Dendritic cell treated with granulocyte-macrophage colony-stimulating factor and Interleukin-4, amounts not matched to agents 40 ng/mL and 50 ng/mL, for 4 days (primary cell): ENCODE results near the gene IGSF21.

Experiments
- H3K27ac Mint-ChIP-seq: one replicate; pipeline ENCODE4 v1.8.0; 2022; ENCODE audit warnings: mild to moderate bottlenecking, mixed read lengths
- H3K27me3 Mint-ChIP-seq: one replicate; pipeline ENCODE4 v1.8.0; 2022; ENCODE audit warnings: mild to moderate bottlenecking, mixed read lengths
- H3K36me3 Mint-ChIP-seq: one replicate; pipeline ENCODE4 v1.8.0; 2022; ENCODE audit warnings: low read depth, mixed read lengths
- H3K4me1 Mint-ChIP-seq: one replicate; pipeline ENCODE4 v1.8.0; 2022; ENCODE audit warnings: low read depth, mixed read lengths
- H3K4me3 Mint-ChIP-seq: one replicate; pipeline ENCODE4 v1.8.0; 2022; ENCODE audit warnings: mild to moderate bottlenecking, moderate library complexity, mixed read lengths
- H3K9me3 Mint-ChIP-seq: one replicate; pipeline ENCODE4 v1.8.0; 2022; ENCODE audit warnings: mixed read lengths
- intact Hi-C: fragments of 100-400 bp; cut with micrococcal nuclease; formaldehyde crosslinking; loops from one replicate; pipeline ENCODE4 v1.15.0; 2022

The IGSF21 gene

DNA sequence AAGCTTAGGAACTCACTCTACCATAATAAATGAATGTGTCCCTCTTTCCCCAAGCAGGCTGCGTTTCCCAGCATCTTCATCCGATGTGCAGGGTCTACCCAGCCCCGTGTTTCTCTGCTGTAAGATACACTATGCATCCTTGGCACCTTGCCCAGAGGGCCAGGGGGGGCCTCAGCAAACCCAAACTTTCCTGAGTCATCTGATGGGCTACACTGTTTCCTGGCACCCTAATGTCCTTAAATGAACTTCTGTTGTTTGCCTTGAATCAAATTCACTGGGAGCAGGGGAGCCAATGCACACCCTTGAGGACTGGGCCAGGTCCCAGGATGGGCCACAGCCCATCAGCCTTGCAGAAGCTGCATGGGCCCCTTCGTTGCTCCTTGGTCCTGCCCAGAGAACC is 145.5 kb downstream of the IGSF21 start:
- intact Hi-C loops: no loop called here
- Mint-ChIP-seq H3K4me3 (no peak overlapping the region), H3K9me3 (peaks cover 10% of the 10 kb centered on the region), H3K36me3 (no peaks in the 10 kb centered on the region), H3K27ac (no peak overlapping the region), H3K27me3 (peaks cover 1% of the 10 kb centered on the region), H3K4me1 (no peaks in the 10 kb centered on the region)

DNA sequence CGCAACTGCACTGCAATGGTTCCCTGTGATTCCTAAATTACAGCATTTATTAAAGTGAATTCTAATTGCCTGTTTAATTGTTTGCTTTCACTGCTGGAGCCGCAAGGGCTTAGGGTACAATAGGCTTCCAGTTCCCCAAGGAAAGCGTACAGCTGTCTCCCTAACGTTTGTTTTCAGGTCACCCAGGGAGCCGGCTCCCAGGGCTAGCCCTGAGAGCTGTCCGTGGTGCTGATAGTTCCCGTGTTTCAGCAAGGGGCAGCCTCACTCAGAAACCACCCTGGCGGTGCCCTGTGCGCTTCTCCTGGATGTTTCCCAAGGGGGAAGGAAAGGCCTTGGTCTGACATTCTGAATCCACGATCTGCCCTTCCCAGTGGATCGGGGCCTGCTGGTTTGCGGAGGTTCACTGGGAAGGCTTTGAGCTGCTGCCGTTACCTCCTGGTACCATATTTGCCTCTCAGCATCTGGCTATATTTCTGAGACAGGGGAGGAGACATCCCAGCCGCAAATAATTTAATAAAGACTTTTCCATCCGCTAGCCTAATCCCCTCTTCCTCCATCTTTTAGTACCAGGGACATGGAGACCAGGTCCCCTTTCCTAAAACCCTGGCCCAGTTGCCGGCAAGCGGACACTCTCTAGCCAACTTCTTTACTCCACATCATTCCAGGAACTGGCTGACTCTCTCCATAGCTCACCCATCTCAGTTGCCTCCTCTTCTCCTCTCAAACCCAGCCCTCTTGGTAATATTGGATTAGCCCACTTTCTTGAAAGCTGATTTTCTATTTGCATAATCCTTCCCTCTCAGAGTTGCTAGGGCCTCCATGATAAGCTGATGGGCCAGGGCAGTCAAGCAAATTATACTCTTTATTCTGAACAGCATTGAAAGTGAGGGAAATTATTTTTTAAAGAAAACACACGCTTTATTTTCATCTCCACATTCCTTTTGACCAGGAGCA is 149.0 kb downstream of the IGSF21 start:
- H3K27me3 Mint-ChIP-seq: no peaks in the 10 kb centered on the region
- intact Hi-C loops: no loop called here
- H3K36me3 Mint-ChIP-seq: no peaks in the 10 kb centered on the region
- H3K4me3 Mint-ChIP-seq: no peak overlapping the region
- peaks cover under 1% of the 10 kb centered on the region for H3K9me3 Mint-ChIP-seq
- no peak overlapping the region for H3K27ac Mint-ChIP-seq
- H3K4me1 Mint-ChIP-seq: no peaks in the 10 kb centered on the region

GRCh38 chr1:18257778-18258177 is 150.2 kb downstream of the IGSF21 start:
- Mint-ChIP-seq H3K36me3 (no peaks in the 10 kb centered on the region), H3K4me3 (no peak overlapping the region), H3K27me3 (peaks cover 1% of the 10 kb centered on the region), H3K4me1 (no peaks in the 10 kb centered on the region), H3K9me3 (no peaks in the 10 kb centered on the region), H3K27ac (no peak overlapping the region)
- intact Hi-C loops: no loop called here

GRCh38 chr1:18261891-18262290 is 154.3 kb downstream of the IGSF21 start:
- Mint-ChIP-seq H3K27me3 (peaks cover 1% of the 10 kb centered on the region), H3K36me3 (no peaks in the 10 kb centered on the region), H3K27ac (no peak overlapping the region), H3K4me3 (no peak overlapping the region), H3K4me1 (no peaks in the 10 kb centered on the region), H3K9me3 (no peaks in the 10 kb centered on the region)
- intact Hi-C loops: no loop called here

DNA sequence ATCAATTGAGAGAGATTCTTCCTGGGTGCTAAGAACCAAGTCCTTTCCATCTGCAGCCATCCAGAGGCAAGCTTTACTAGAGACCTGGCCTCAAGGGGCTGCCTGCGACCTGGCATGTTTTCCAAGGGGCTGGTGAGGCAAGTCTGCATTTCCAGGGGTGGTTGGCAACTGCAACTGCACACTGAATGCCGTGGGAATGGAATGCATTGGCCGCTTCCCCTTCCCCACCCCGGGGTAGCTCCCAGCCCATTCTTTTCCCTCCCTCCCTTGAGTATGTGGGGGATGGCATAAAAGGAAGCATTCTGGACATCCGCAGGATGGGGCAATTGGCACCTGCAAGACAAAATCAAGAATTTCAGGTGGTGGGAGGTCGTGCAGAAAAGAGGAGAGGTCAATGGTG is 155.1 kb downstream of the IGSF21 start:
- Mint-ChIP-seq H3K27me3 (peaks cover 1% of the 10 kb centered on the region), H3K4me1 (no peaks in the 10 kb centered on the region), H3K36me3 (no peaks in the 10 kb centered on the region), H3K27ac (no peak overlapping the region), H3K4me3 (no peak overlapping the region), H3K9me3 (no peaks in the 10 kb centered on the region)
- intact Hi-C loops: no loop called here

GRCh38 chr1:18263547-18264120 is 156.0 kb downstream of the IGSF21 start:
- Mint-ChIP-seq H3K9me3 (no peaks in the 10 kb centered on the region), H3K27ac (no peak overlapping the region), H3K36me3 (no peaks in the 10 kb centered on the region), H3K4me3 (no peak overlapping the region), H3K27me3 (peaks cover 1% of the 10 kb centered on the region), H3K4me1 (no peaks in the 10 kb centered on the region)
- intact Hi-C loops: no loop called here

DNA sequence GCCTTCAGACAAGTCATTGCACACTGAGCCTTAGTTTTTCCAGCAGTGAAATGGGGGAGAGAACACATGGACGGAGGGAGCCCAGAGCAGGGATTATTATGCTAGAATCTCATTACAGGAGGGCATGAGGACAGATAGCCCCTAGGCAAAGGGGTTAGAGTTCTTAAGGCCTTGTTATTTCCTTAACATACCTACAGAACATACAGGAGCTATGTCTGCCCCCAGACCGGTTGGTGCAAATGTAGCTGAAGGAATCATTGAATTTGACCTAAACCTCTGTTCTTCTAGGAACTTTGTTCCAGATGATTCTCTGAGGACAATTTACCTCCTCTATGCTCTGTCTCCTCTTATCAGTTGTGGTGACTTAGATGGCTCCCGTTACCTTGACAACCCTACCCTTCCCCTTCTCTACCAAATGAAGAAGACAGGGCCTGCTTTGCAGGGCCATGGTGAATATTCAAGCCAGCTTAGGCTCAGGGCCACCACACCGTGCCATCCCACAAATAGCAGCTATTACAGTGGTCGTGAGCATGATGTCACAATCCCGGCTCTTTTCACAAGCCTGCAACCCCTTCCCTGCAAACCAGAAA is 156.9 kb downstream of the IGSF21 start:
- H3K36me3 Mint-ChIP-seq: no peaks in the 10 kb centered on the region
- no peak overlapping the region for H3K27ac Mint-ChIP-seq
- no peaks in the 10 kb centered on the region for H3K4me1 Mint-ChIP-seq
- intact Hi-C loops: no loop called here
- H3K27me3 Mint-ChIP-seq: peaks cover 1% of the 10 kb centered on the region
- no peak overlapping the region for H3K4me3 Mint-ChIP-seq
- no peaks in the 10 kb centered on the region for H3K9me3 Mint-ChIP-seq

- no peaks in the 10 kb centered on the region for H3K36me3 Mint-ChIP-seq
- intact Hi-C loops: no loop called here
- no peaks in the 10 kb centered on the region for H3K9me3 Mint-ChIP-seq
- no peaks in the 10 kb centered on the region for H3K4me1 Mint-ChIP-seq
- no peak overlapping the region for H3K4me3 Mint-ChIP-seq
- peaks cover 1% of the 10 kb centered on the region for H3K27me3 Mint-ChIP-seq
- H3K27ac Mint-ChIP-seq: no peak overlapping the region
Observed at GRCh38 chr1:18265641-18266040, 158.0 kb downstream of the IGSF21 start.

DNA sequence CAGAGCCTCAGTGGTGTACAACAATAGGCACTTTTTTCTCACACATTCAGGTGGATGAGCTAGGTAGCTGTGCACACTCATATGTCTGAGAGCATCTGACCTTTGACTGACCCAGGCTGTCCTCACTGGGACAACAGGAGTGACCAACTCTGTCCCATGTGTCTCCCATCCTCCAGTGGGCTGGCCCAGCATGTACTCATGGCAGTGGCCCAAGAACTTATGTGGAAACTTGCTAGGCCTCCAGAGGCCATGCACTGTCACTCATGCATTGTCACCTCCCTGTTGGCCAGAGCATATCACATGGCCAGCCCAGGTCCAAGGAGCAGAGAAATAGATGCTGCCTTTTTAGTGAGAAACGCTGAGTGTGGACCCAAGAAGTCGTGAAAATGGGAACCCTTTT is 158.8 kb downstream of the IGSF21 start:
- no peak overlapping the region for H3K27ac Mint-ChIP-seq
- no peak overlapping the region for H3K4me3 Mint-ChIP-seq
- peaks cover 1% of the 10 kb centered on the region for H3K27me3 Mint-ChIP-seq
- no peaks in the 10 kb centered on the region for H3K36me3 Mint-ChIP-seq
- no peaks in the 10 kb centered on the region for H3K9me3 Mint-ChIP-seq
- intact Hi-C loops: no loop called here
- no peaks in the 10 kb centered on the region for H3K4me1 Mint-ChIP-seq

- Mint-ChIP-seq H3K36me3 (no peaks in the 10 kb centered on the region), H3K9me3 (no peaks in the 10 kb centered on the region), H3K27me3 (no peaks in the 10 kb centered on the region), H3K4me3 (no peak overlapping the region), H3K4me1 (no peaks in the 10 kb centered on the region), H3K27ac (no peak overlapping the region)
- intact Hi-C loops: no loop called here
Observed at GRCh38 chr1:18271336-18271735, 163.7 kb downstream of the IGSF21 start.

GRCh38 chr1:18278946-18279345 is 171.3 kb downstream of the IGSF21 start:
- Mint-ChIP-seq H3K27ac (no peak overlapping the region), H3K36me3 (no peaks in the 10 kb centered on the region), H3K4me3 (no peak overlapping the region), H3K4me1 (no peaks in the 10 kb centered on the region), H3K27me3 (peaks cover 9% of the 10 kb centered on the region), H3K9me3 (no peaks in the 10 kb centered on the region)
- intact Hi-C loops: no loop called here

GRCh38 chr1:18279351-18280074 is 171.9 kb downstream of the IGSF21 start:
- intact Hi-C loops: no loop called here

DNA sequence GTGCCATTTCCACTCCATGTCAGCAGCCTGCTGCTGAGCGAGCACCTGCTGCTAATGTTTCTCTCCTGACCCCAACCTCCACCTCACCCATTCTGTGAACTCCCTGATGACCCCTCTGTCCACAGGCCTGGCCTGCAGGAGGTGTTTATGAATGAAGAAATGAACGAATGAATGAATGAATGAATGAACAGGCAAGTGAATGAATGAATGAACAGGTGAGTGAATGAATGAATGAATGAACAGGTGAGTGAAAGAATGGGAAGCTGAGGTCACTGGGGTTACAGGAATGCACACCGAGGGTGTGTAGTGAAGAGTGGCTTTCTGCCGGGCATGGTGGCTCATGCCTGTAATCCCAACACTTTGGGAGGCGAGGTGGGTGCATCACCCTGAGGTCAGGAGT is 173.4 kb downstream of the IGSF21 start:
- H3K9me3 Mint-ChIP-seq: no peaks in the 10 kb centered on the region
- no peak overlapping the region for H3K27ac Mint-ChIP-seq
- peaks cover 11% of the 10 kb centered on the region for H3K27me3 Mint-ChIP-seq
- no peaks in the 10 kb centered on the region for H3K36me3 Mint-ChIP-seq
- no peaks in the 10 kb centered on the region for H3K4me1 Mint-ChIP-seq
- intact Hi-C loops: no loop called here
- no peak overlapping the region for H3K4me3 Mint-ChIP-seq

More at GRCh38 chr1:18279351-18280074, 171.9 kb downstream of the IGSF21 start:
- Mint-ChIP-seq H3K4me3 (no peak overlapping the region), H3K36me3 (no peaks in the 10 kb centered on the region), H3K27ac (no peak overlapping the region), H3K4me1 (no peaks in the 10 kb centered on the region), H3K27me3 (peaks cover 9% of the 10 kb centered on the region), H3K9me3 (no peaks in the 10 kb centered on the region)
